HG02678 (cell line): ENCODE measurements around the gene GOLGA8N.

Source experiments
- ATAC-seq: cut with Tn5 transposase; IDR thresholded peaks from one replicate; pipeline ENCODE4 v1.9.1; 2021; ENCODE audit warnings: mild to moderate bottlenecking, moderate library complexity; ENCODE audit not compliant: unreplicated experiment

Gene GOLGA8N

DNA sequence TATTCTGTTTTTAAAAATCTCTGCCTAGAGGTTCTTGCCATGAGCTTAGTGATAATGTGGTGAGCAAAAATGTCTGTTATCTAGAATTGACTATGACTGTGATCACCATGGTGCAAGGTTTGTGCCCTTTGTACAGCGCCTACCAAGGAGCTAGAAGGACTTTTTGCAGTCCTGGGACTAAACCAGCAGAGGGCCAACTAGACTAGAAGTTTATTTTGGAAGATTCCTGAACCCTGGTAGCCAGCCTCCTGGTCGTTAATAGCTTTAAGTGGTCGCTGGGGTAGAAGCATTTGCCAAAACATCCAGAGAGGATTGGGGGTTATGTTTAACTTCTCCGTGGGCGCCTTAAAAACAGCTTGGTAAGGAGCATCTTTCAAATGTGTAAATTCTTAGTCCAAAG, 56.1 kb downstream of the GOLGA8N start:
- ATAC-seq = no peak

DNA sequence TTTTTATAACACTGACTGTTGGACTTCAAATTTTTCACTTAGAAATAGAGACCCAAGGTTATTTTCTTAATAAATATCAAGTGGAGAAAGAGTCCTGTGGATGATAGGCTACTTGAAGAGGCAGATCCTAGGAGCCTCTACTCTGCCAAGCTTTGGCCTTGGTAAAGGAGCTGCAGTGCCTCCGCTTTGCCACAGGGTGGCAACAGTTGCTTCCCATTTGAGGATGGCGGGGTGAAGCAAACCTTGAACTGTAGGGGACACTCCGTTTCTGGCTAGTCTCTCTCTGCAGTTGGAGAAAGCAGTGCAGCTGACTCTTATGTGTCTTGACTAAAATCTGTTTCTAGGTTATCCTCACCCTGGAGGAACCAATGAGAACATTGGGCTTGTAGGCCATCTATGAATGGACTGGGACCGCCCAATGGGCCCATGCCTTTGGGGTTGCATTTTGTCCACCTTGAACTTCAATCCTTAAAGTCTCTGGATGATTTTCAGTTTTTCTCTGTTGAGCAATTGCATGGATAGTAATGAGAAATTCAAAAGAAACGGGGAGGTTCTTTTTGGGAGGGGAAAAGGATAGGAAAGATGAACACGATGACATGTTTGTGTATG, 58.1 kb downstream of the GOLGA8N start:
- peak; percentile 70 for ATAC-seq

DNA sequence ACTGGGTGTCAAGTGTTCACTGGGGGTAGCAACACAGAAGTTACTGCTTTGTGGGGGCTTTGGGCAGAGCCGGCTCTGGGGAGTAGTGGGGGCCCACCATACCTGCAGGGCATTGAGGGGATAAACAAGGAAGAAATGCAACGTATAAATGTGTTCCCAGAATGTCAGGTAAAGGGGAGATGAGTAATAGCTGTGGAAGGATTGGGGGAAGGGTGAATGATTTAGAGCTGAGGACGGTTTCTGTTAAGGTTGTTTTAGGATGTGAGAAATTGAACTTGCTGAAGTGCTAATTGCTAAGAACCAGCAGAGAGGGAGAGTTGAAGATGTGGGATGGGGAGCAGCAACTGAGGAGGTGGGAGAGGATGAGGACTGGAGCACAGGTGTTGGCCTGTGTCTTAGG, 58.9 kb downstream of the GOLGA8N start:
- ATAC-seq = no peak

DNA sequence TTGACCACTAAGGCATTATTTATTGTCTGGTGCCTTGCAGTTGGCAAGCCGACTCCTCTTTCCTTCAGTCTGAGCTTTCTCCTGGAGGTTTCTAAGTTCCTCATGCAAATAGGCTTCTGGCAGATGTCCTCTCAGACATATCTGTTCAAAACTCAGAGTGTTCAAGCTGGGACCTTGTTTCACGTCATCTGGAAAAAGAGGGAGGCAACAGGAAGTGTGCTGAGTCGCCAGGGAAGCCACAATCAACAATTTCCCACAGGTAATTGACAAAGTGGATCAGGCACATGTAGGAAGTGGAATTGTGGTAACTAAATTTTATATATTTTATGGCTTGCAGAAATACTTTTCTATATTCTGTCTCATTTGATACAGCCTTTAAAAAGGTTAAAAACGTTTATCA, 62.8 kb downstream of the GOLGA8N start:
- no peak for ATAC-seq

DNA sequence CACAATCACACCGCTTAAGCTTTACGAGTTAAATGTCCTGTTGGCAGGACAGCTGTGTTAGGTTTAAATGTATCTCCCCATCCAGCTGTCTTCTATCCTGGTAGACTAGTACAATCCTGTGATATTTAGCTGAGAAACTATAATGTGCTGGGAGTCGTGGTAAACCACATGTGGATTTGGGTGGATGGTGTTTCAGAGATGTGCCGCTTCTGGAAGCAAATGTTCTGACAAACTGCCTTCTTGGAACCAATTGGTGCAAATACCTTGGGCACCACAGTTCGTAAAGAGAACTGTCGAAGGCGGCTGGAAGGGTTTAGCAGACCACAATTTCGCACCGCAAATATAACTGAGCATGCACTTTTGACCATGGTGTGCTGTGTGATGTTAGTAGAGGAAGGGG, 63.2 kb downstream of the GOLGA8N start:
- ATAC-seq = no peak
